GM18870 (cell line): ENCODE data around the gene LYRM9.
"Not testable (repeated sequence)": the region's sequence is repeated elsewhere in the genome, so short reads cannot be mapped to it uniquely, and the experiment has no call there.

Source experiments
- ATAC-seq: cut with Tn5 transposase; IDR thresholded peaks from one replicate; pipeline ENCODE4 v1.9.1; 2021; ENCODE audit warnings: moderate library complexity; ENCODE audit not compliant: unreplicated experiment

LYRM9 gene

GRCh38 chr17:27892866-27893769 lies at the start of gene LYRM9:
Gene LYRM9 (minus strand): TSS chr17:27893365. CDS start chr17:27882694, 10,671 bp downstream.
- peak; percentile 62 for ATAC-seq

- ATAC-seq = no peak
Measured at GRCh38 chr17:27940503-27941428, 47.6 kb upstream of the LYRM9 start.

GRCh38 chr17:27939474-27940465 lies 46.6 kb upstream of the LYRM9 start:
- ATAC-seq = peak; percentile 57

GRCh38 chr17:27938864-27939263 lies 45.7 kb upstream of the LYRM9 start:
- no peak for ATAC-seq

- ATAC-seq = no peak
Measured at GRCh38 chr17:27938241-27938640, 45.1 kb upstream of the LYRM9 start.

- no peak for ATAC-seq
Measured at GRCh38 chr17:27937025-27937546, 43.9 kb upstream of the LYRM9 start.

GRCh38 chr17:27930000-27930399 lies 36.8 kb upstream of the LYRM9 start:
- ATAC-seq = no peak

GRCh38 chr17:27928587-27928986 lies 35.4 kb upstream of the LYRM9 start:
- ATAC-seq = no peak

GRCh38 chr17:27927781-27928180 lies 34.6 kb upstream of the LYRM9 start:
- ATAC-seq = no peak

GRCh38 chr17:27921599-27921998 lies 28.4 kb upstream of the LYRM9 start:
- ATAC-seq = no peak

- no peak for ATAC-seq
Measured at GRCh38 chr17:27921077-27921476, 27.9 kb upstream of the LYRM9 start.

- ATAC-seq = no peak
Measured at GRCh38 chr17:27920569-27920968, 27.4 kb upstream of the LYRM9 start.

GRCh38 chr17:27919079-27919478 lies 25.9 kb upstream of the LYRM9 start:
- no peak for ATAC-seq

GRCh38 chr17:27918498-27918897 lies 25.3 kb upstream of the LYRM9 start:
- no peak for ATAC-seq

- ATAC-seq = no peak
Measured at GRCh38 chr17:27917000-27917399, 23.8 kb upstream of the LYRM9 start.

- ATAC-seq = no peak
Measured at GRCh38 chr17:27915709-27916108, 22.5 kb upstream of the LYRM9 start.

GRCh38 chr17:27914382-27914781 lies 21.2 kb upstream of the LYRM9 start:
- ATAC-seq = no peak

- no peak for ATAC-seq
Measured at GRCh38 chr17:27912964-27913363, 19.8 kb upstream of the LYRM9 start.

- not testable (repeated sequence) for ATAC-seq
Measured at GRCh38 chr17:27912299-27912698, 19.1 kb upstream of the LYRM9 start.

GRCh38 chr17:27907976-27908558 lies 14.9 kb upstream of the LYRM9 start:
- ATAC-seq = no peak
